ENCODE data around the gene INSC.

INSC gene

DNA sequence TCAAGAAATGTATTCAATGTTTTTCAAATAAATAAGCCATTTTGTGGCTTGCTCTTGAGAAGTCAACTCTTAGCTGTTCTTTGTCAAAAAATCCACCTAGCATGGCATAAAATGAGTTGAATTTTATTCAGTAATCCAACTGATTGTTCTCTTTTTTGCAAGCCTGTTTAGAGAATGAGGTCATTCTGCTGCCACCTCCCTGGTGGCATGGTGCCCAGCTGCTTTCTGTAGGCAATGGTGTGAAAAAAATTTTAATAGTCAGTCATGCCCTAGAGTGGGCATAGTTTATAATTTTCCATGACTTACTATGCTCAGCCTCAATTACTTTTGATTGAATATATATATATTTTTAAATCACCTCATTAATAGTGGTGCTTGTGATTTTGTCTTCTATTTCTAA, 177.2 kb downstream of the INSC start:
- DNase-seq (ENCODE audit: low spot score): no peak

DNA sequence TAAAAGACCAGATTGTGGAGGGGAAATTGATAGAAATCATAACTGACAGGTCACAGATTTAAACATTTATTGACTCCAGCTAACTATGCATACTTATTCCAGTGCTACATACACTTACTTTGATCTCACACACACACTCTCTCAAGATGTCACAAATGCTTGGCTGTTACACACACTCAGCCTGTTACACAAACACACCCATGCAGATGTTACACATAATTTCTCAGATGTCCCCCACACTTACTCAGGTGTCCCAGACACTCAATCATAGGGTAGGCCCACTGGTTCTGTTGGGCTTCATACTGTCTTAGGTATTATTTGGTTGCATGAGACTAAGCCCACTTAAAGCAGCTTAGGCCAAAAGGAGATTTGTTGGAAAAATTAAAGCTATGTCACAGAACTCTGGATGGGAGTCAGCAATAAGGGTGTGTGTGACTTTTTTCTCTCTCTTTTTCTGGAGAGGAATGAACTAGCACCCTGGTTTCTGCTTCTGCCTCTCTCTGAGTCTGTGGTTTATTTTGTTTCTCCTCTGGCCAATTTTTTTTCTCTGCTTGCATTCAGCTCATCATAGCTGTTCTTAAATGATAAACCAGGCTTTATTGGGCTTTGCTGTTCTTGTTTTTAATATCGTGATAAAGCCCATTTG, 179.4 kb downstream of the INSC start:
- no peak for DNase-seq (ENCODE audit: low spot score)

DNA sequence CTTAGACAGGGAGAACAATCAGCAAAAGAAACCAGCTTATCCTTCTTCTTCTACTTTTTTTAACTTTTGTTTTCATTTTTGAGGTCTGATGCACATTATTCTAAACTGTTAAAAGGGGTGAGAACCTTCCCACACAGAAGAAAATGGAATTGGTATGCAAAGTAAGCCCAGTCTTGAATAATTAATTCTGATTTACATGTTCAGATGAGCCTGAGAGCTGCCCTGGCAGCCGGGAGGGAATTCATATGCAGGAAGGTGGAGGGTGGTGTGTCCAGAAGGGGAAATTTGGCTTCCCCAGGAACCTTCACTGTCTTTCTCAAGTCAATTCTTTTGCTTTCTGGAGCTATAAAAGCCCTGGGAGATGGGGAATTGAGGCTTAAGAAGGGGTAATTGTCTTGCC, 181.0 kb downstream of the INSC start:
- DNase-seq (ENCODE audit: low spot score): no peak

All from CD4-positive, alpha-beta T cell treated with Interleukin-2 at 100 ng/mL for 4 hours (primary cell).